ENCODE data around the gene CDKAL1.
"Not testable (repeated sequence)": the region's sequence is repeated elsewhere in the genome, so short reads cannot be mapped to it uniquely, and the experiment has no call there.

The CDKAL1 gene

GRCh38 chr6:20548264-20548663 lies 14.0 kb downstream of the CDKAL1 start:
- Histone ChIP-seq H3K27ac (no peak overlapping the region), H3K4me3 (no peak overlapping the region)

GRCh38 chr6:20549398-20549797 lies 15.1 kb downstream of the CDKAL1 start:
- not testable (repeated sequence) for H3K4me3 ChIP-seq, H3K27ac ChIP-seq

- Histone ChIP-seq H3K27ac (no peak overlapping the region), H3K4me3 (no peak overlapping the region)
These were observed 20.1 kb downstream of the CDKAL1 start for GRCh38 chr6:20554326-20554725.

- H3K27ac ChIP-seq = no peak overlapping the region
These were observed 20.6 kb downstream of the CDKAL1 start for GRCh38 chr6:20554817-20555216.

GRCh38 chr6:20559924-20560551 lies 25.8 kb downstream of the CDKAL1 start:
- no peak overlapping the region for H3K27ac ChIP-seq
- H3K4me3 ChIP-seq = no peak overlapping the region

More at GRCh38 chr6:20554817-20555216, 20.6 kb downstream of the CDKAL1 start:
- H3K4me3 ChIP-seq = no peak overlapping the region

- no peak overlapping the region for H3K27ac ChIP-seq
- H3K4me3 ChIP-seq = no peak overlapping the region
These were observed 29.1 kb downstream of the CDKAL1 start for GRCh38 chr6:20563377-20563776.

- Histone ChIP-seq H3K27ac (no peak overlapping the region), H3K4me3 (no peak overlapping the region)
These were observed 30.0 kb downstream of the CDKAL1 start for GRCh38 chr6:20564269-20564668.

GRCh38 chr6:20564777-20565176 lies 30.5 kb downstream of the CDKAL1 start:
- Histone ChIP-seq H3K27ac (no peak overlapping the region), H3K4me3 (no peak overlapping the region)

GRCh38 chr6:20565342-20565741 lies 31.1 kb downstream of the CDKAL1 start:
- no peak overlapping the region for H3K27ac ChIP-seq
- no peak overlapping the region for H3K4me3 ChIP-seq

- no peak overlapping the region for H3K27ac ChIP-seq
- H3K4me3 ChIP-seq = no peak overlapping the region
These were observed 31.9 kb downstream of the CDKAL1 start for GRCh38 chr6:20566109-20566508.

GRCh38 chr6:20569000-20569610 lies 34.8 kb downstream of the CDKAL1 start:
- Histone ChIP-seq H3K4me3 (no peak overlapping the region), H3K27ac (no peak overlapping the region)

- no peak overlapping the region for H3K27ac ChIP-seq
- no peak overlapping the region for H3K4me3 ChIP-seq
These were observed 37.0 kb downstream of the CDKAL1 start for GRCh38 chr6:20571261-20571660.

- H3K4me3 ChIP-seq = no peak overlapping the region
- no peak overlapping the region for H3K27ac ChIP-seq
These were observed 38.0 kb downstream of the CDKAL1 start for GRCh38 chr6:20572288-20572687.

- Histone ChIP-seq H3K4me3 (no peak overlapping the region), H3K27ac (peak overlapping the region in 1 of 21 experiments; percentile 2)
These were observed 38.7 kb downstream of the CDKAL1 start for GRCh38 chr6:20572940-20573339.

GRCh38 chr6:20574355-20574754 lies 40.1 kb downstream of the CDKAL1 start:
- Histone ChIP-seq H3K27ac (no peak overlapping the region), H3K4me3 (no peak overlapping the region)

GRCh38 chr6:20575125-20575524 lies 40.9 kb downstream of the CDKAL1 start:
- Histone ChIP-seq H3K4me3 (no peak overlapping the region), H3K27ac (no peak overlapping the region)

GRCh38 chr6:20575704-20576451 lies 41.6 kb downstream of the CDKAL1 start:
- Histone ChIP-seq H3K4me3 (no peak overlapping the region), H3K27ac (no peak overlapping the region)

- H3K4me3 ChIP-seq = no peak overlapping the region
- no peak overlapping the region for H3K27ac ChIP-seq
These were observed 43.0 kb downstream of the CDKAL1 start for GRCh38 chr6:20577173-20577688.

GRCh38 chr6:20581070-20581469 lies 46.8 kb downstream of the CDKAL1 start:
- Histone ChIP-seq H3K27ac (no peak overlapping the region), H3K4me3 (no peak overlapping the region)

- H3K27ac ChIP-seq = no peak overlapping the region
- no peak overlapping the region for H3K4me3 ChIP-seq
These were observed 48.6 kb downstream of the CDKAL1 start for GRCh38 chr6:20582586-20583443.
